Keratinocyte (primary cell): ENCODE data around the gene ABHD10. TPM values are rescaled to one million over a fixed set of nuclear protein-coding genes. Genes with fewer than 3 reads are reported as not detected.

Experiments used
- DNase-seq: peaks from one replicate; pipeline ENCODE4 v3.0.0-alpha.2; 2011; ENCODE audit warnings: low read depth, missing footprints, low spot score
- FAIRE-seq: peaks from 2 replicates; lab custom pipeline; 2011; peaks lifted over from hg19 to GRCh38; lab: Jason Lieb, UNC
- H2AFZ ChIP-seq: 2 replicates; pipeline ENCODE4 v1.6.0; 2012; ENCODE audit warnings: low read length, control low read depth, inconsistent platforms; ENCODE audit not compliant: control insufficient read depth
- H3K27ac ChIP-seq: 2 replicates; pipeline ENCODE4 v1.5.1; 2011; ENCODE audit warnings: low read length; ENCODE audit not compliant: control insufficient read depth, insufficient read depth
- H3K27me3 ChIP-seq: 3 replicates; pipeline ENCODE4 v1.6.0; 2011; ENCODE audit warnings: low read length; ENCODE audit not compliant: control insufficient read depth, insufficient read depth; ENCODE audit errors: extremely low read depth
- H3K36me3 ChIP-seq, 2 experiments: 2 replicates in 1 of 2; 3 replicates in 1 of 2; pipeline ENCODE4 v1.5.1; 2011; ENCODE audit warnings: low read length in 2 of 2, mild to moderate bottlenecking in 1 of 2; ENCODE audit not compliant: control insufficient read depth in 2 of 2, insufficient read depth in 2 of 2; ENCODE audit errors: extremely low read depth in 1 of 2
- H3K4me1 ChIP-seq: 3 replicates; pipeline ENCODE4 v1.5.1; 2011; ENCODE audit warnings: low read length; ENCODE audit not compliant: control insufficient read depth, insufficient read depth; ENCODE audit errors: extremely low read depth
- H3K4me2 ChIP-seq: 3 replicates; pipeline ENCODE4 v1.6.0; 2011; ENCODE audit warnings: low read depth, low read length; ENCODE audit not compliant: control insufficient read depth, insufficient read depth; ENCODE audit errors: extremely low read depth
- H3K4me3 ChIP-seq, 3 experiments: fragments of 200-600 bp in 1 of 3; sonication (generic) in 1 of 3; 2 replicates in 2 of 3; 3 replicates in 1 of 3; pipeline ENCODE4 v1.5.1; 2011 to 2016; ENCODE audit warnings: low read length in 3 of 3, mild to moderate bottlenecking in 3 of 3, control low read depth in 2 of 3, inconsistent platforms in 1 of 3, low read depth in 1 of 3, mixed read lengths in 1 of 3, mixed run types in 1 of 3, moderate library complexity in 1 of 3; ENCODE audit not compliant: control insufficient read depth in 2 of 3, insufficient read depth in 2 of 3; ENCODE audit errors: extremely low read depth in 1 of 3
- H3K79me2 ChIP-seq: 2 replicates; pipeline ENCODE4 v1.6.0; 2012; ENCODE audit warnings: low read length; ENCODE audit not compliant: control insufficient read depth, insufficient read depth
- H3K9ac ChIP-seq: 3 replicates; pipeline ENCODE4 v1.6.0; 2011; ENCODE audit warnings: low read length; ENCODE audit not compliant: control insufficient read depth, insufficient read depth; ENCODE audit errors: extremely low read depth
- H3K9me1 ChIP-seq: 3 replicates; pipeline ENCODE4 v1.6.0; 2011; ENCODE audit warnings: low read length; ENCODE audit not compliant: control insufficient read depth, insufficient read depth; ENCODE audit errors: extremely low read depth
- H3K9me3 ChIP-seq: 2 replicates; pipeline ENCODE4 v1.5.1; 2012; ENCODE audit warnings: low read depth, low read length; ENCODE audit not compliant: control insufficient read depth
- H4K20me1 ChIP-seq: 3 replicates; pipeline ENCODE4 v1.6.0; 2011; ENCODE audit warnings: low read length; ENCODE audit not compliant: control insufficient read depth, insufficient read depth; ENCODE audit errors: extremely low read depth
- EZH2 ChIP-seq: IDR thresholded peaks from one replicate; pipeline ENCODE4 v1.6.1; 2012; ENCODE audit warnings: inconsistent platforms, mild to moderate bottlenecking, low read length, moderate library complexity
- dilution Hi-C: fragments of 300-500 bp; cut with MboI; formaldehyde crosslinking; loops from one replicate; pipeline ENCODE4 v1.7.0; 2020; ENCODE audit warnings: low sequenced_read_pairs; ENCODE audit not compliant: extremely low pct_ligation_motif_present
- polyA plus RNA-seq, 5 experiments: library from polyadenylated mRNA; depleted of rRNA in 3 of 5; stranded (reverse) in 3 of 5; stranded (forward) in 1 of 5; unstranded in 1 of 5; fragments of >200 nt; gene quantifications; 1 replicate in 1 of 5; 2 replicates in 3 of 5; 3 replicates in 1 of 5; pipeline versions ENCODE4 v1.2.1 to v1.2.3, GENCODE V29; 2011 to 2012; ENCODE audit warnings: missing spikeins in 2 of 5, low read depth in 1 of 5, low replicate concordance in 1 of 5
- TF ChIP-seq, protein P1 (sequence below), 3 experiments: IDR thresholded peaks in 1 of 3; conservative IDR thresholded peaks in 1 of 3; optimal IDR thresholded peaks in 1 of 3; 2 replicates in 2 of 3; 3 replicates in 1 of 3; pipeline versions ENCODE3 to v1.5.1; 2011; ENCODE audit warnings: low read length in 3 of 3, mild to moderate bottlenecking in 3 of 3, moderate library complexity in 2 of 3, control low read depth in 1 of 3, inconsistent platforms in 1 of 3; ENCODE audit not compliant: insufficient read depth in 2 of 3; ENCODE audit errors: extremely low read depth in 1 of 3

Gene ABHD10
- polyA plus RNA-seq, 1 donor (not counting 4 experiments of a cell fraction or from before 2014, with no cell fraction given) = 22.2 TPM

- peaks cover 4% of the 10 kb centered on the region for H3K4me1 ChIP-seq
- H3K79me2 ChIP-seq = no peaks in the 10 kb centered on the region
- no peaks in the 10 kb centered on the region for H3K9me3 ChIP-seq
- TF ChIP-seq, protein P1, sequence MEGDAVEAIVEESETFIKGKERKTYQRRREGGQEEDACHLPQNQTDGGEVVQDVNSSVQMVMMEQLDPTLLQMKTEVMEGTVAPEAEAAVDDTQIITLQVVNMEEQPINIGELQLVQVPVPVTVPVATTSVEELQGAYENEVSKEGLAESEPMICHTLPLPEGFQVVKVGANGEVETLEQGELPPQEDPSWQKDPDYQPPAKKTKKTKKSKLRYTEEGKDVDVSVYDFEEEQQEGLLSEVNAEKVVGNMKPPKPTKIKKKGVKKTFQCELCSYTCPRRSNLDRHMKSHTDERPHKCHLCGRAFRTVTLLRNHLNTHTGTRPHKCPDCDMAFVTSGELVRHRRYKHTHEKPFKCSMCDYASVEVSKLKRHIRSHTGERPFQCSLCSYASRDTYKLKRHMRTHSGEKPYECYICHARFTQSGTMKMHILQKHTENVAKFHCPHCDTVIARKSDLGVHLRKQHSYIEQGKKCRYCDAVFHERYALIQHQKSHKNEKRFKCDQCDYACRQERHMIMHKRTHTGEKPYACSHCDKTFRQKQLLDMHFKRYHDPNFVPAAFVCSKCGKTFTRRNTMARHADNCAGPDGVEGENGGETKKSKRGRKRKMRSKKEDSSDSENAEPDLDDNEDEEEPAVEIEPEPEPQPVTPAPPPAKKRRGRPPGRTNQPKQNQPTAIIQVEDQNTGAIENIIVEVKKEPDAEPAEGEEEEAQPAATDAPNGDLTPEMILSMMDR (optimal IDR thresholded peaks at IDR 0.05 in 1 of 3, IDR thresholded peaks at IDR 0.05 in 1 of 3, conservative IDR thresholded peaks at IDR 0.05 in 1 of 3; ENCODE audit: extremely low read depth in 1 of 3, insufficient read depth in 2 of 3, low read length in 3 of 3) = no peak
- TF ChIP-seq EZH2 = no peak
- H3K27ac ChIP-seq = no peak overlapping the region
- dilution Hi-C loops = no loop called here
- DNase-seq (no peak), FAIRE-seq (no peak)
- H3K9me1 ChIP-seq = no peaks in the 10 kb centered on the region
- peaks cover 19 to 35% of the 10 kb centered on the region in 2 experiments for H3K36me3 ChIP-seq
- no peak overlapping the region for H2AFZ ChIP-seq
- H3K4me3 ChIP-seq = no peak overlapping the region
- H3K27me3 ChIP-seq = no peaks in the 10 kb centered on the region
- H3K9ac ChIP-seq = no peak overlapping the region
- H4K20me1 ChIP-seq = no peaks in the 10 kb centered on the region
- no peak overlapping the region for H3K4me2 ChIP-seq
Observed at GRCh38 chr3:111948786-111949185, 30.0 kb upstream of the ABHD10 start.

DNA sequence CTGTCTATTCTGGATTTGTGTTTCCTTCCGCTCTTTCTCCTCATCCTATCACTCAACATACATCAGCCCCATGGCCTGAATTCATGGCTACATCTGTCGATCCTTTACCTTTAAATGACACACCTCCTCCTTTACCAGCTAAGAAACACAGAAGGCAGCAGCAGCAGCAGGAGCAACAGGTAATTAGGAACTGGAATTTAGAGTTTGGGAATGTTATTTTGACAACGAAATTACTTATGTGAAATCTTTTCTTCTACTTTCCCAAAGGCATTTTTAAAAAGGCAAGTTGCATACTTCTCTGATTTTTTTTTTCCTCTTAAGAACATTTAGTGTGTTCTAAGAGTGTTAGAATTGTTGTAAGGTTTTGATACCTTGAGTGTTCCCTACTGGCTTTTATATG, 29.1 kb upstream of the ABHD10 start:
- peak; percentile 29 for FAIRE-seq
- Histone ChIP-seq H3K9me1 (no peaks in the 10 kb centered on the region), H2AFZ (no peak overlapping the region), H3K4me3 (no peak overlapping the region), H3K27ac (no peak overlapping the region), H4K20me1 (no peaks in the 10 kb centered on the region), H3K4me2 (no peak overlapping the region), H3K9me3 (no peaks in the 10 kb centered on the region), H3K27me3 (no peaks in the 10 kb centered on the region), H3K4me1 (no peaks in the 10 kb centered on the region), H3K9ac (no peak overlapping the region), H3K36me3 (peaks cover 23 to 44% of the 10 kb centered on the region in 2 experiments), H3K79me2 (no peaks in the 10 kb centered on the region)
- dilution Hi-C loops = no loop called here
- TF ChIP-seq EZH2 = no peak
- TF ChIP-seq, protein P1 (optimal IDR thresholded peaks at IDR 0.05 in 1 of 3, IDR thresholded peaks at IDR 0.05 in 1 of 3, conservative IDR thresholded peaks at IDR 0.05 in 1 of 3; ENCODE audit: extremely low read depth in 1 of 3, insufficient read depth in 2 of 3, low read length in 3 of 3) = no peak
- DNase-seq = no peak
